ENCODE data around the gene SLC6A18. TPM values are rescaled to one million over a fixed set of nuclear protein-coding genes. Genes with fewer than 3 reads are reported as not detected.
A peak's percentile ranks its signal among the peaks of the same experiment; 100 is the strongest.

The SLC6A18 gene
- total and polyA plus RNA-seq, 9 of the 15 experiments (the other 6 are each of a cell fraction or from before 2014, with no cell fraction given): not detected

- TF ChIP-seq CHD7 (IDR thresholded peaks at IDR 0.05; ENCODE audit: low read depth, low read length) (no peak), PURB (CRISPR knock-in tag; IDR thresholded peaks at IDR 0.05; ENCODE audit: low read depth) (no peak), NR0B1 (IDR thresholded peaks at IDR 0.05; ENCODE audit: partially characterized antibody) (no peak), MTA3 (IDR thresholded peaks at IDR 0.05; ENCODE audit: borderline replicate concordance) (peak; percentile 39; the same call in 1 of the 2 replicates), TBL1XR1 (IDR thresholded peaks at IDR 0.05; ENCODE audit: low read length in 2 of 2) (peak; percentile 59 to 64; a peak in 3 of 4 replicates), SREBF1 (IDR thresholded peaks at IDR 0.05; ENCODE audit: borderline replicate concordance, low read depth, low read length) (no peak), SNRNP70 (optimal IDR thresholded peaks at IDR 0.05; ENCODE audit: low read depth, low read length) (no peak), ZBTB17 (CRISPR knock-in tag; IDR thresholded peaks at IDR 0.05) (peak; percentile 42; the same call in 1 of the 2 replicates)
These were observed 25.3 kb upstream of the SLC6A18 start (continued) for GRCh38 chr5:1199649-1200494.

All from K562 (cell line).